ENCODE measurements around the gene GATM. TPM values are rescaled to one million over a fixed set of nuclear protein-coding genes. Genes with fewer than 3 reads are reported as not detected.

Gene GATM
- total RNA-seq, 1 donor from 2014 or later = 21.4 TPM

DNA sequence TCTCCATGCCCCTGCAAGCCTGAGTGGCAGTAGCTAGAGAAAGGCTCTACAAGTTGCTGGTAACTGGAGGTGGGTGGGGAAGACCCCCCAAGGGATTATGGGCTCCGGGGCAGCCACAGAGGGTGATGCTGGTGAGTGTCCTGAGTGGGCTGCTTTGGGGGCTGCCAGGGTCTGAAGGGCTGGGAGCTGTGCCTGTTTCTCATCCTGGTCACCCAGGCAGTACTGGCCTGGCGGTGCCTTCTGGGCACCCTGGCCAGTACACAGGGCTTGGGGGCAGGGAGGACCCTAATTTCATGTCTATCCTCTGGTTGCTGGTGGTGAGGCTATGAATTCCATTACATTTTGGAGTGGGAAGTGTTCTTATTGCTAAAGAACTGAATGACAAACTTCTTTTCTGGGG, 46.1 kb upstream of the GATM start:
- H3K4me3 Mint-ChIP-seq = no peak overlapping the region
- Histone ChIP-seq H4K20me1 (ENCODE audit: low read depth) (no peaks in the 10 kb centered on the region), H3F3A (ENCODE audit: low read depth) (no peaks in the 10 kb centered on the region), H3K4me1 (no peaks in the 10 kb centered on the region), H3K9ac (no peak overlapping the region), H3K4me3 (no peak overlapping the region), H2AFZ (replicated peaks) (no peak overlapping the region), H3K79me2 (ENCODE audit: low read depth) (no peaks in the 10 kb centered on the region), H3K4me2 (no peak overlapping the region), H3K36me3 (no peaks in the 10 kb centered on the region), H3K9me3 (ENCODE audit: low read depth) (no peaks in the 10 kb centered on the region), H3K27ac (no peak overlapping the region), H3K27me3 (peaks cover 16% of the 10 kb centered on the region)
- no peaks in the 10 kb centered on the region for H3K9me3 Mint-ChIP-seq
- H3K27ac Mint-ChIP-seq = no peak overlapping the region
- H3K4me1 Mint-ChIP-seq = no peaks in the 10 kb centered on the region
- no peak for TF ChIP-seq EZH2 (IDR thresholded peaks at IDR 0.05)
- TF ChIP-seq, protein P1, sequence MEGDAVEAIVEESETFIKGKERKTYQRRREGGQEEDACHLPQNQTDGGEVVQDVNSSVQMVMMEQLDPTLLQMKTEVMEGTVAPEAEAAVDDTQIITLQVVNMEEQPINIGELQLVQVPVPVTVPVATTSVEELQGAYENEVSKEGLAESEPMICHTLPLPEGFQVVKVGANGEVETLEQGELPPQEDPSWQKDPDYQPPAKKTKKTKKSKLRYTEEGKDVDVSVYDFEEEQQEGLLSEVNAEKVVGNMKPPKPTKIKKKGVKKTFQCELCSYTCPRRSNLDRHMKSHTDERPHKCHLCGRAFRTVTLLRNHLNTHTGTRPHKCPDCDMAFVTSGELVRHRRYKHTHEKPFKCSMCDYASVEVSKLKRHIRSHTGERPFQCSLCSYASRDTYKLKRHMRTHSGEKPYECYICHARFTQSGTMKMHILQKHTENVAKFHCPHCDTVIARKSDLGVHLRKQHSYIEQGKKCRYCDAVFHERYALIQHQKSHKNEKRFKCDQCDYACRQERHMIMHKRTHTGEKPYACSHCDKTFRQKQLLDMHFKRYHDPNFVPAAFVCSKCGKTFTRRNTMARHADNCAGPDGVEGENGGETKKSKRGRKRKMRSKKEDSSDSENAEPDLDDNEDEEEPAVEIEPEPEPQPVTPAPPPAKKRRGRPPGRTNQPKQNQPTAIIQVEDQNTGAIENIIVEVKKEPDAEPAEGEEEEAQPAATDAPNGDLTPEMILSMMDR (IDR thresholded peaks at IDR 0.05) = no peak
- no peak for TF ChIP-seq EZH2phosphoT487 (IDR thresholded peaks at IDR 0.05)
- no peak for DNase-seq (ENCODE audit: low spot score)
- H3K27me3 Mint-ChIP-seq (ENCODE audit: insufficient read depth, low read depth) = no peaks in the 10 kb centered on the region
- H3K36me3 Mint-ChIP-seq = peaks cover 9% of the 10 kb centered on the region

DNA sequence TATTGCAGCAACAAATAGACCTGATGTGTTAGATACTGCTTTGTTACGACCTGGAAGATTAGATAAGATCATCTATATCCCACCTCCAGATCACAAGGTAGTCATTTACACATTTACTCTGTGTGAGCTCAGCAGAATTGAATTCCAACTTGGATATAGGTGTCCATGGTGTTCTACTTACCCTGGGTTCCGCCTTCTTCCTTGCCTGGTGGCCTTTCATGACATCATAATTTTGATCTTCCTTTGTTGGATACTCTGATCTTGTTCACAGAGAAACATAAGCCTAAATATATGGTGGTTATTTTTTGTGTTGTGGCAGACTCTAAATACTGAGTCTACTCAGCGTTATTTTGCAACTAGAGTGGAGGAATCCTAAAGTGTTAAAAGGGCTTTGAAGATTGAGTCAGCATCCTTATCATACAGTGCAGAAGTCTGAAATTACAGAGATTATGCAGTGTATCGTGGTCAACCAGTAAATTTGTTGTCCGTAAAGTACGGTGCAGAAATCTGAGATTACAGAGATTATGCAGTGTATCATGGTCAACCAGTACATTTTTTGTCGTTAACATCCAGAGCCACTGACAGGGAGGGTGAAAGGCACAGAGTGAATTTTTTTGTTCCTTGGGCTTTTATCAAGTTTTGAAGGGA, 39.1 kb upstream of the GATM start:
- H3K9me3 Mint-ChIP-seq = no peaks in the 10 kb centered on the region
- H3K27me3 ChIP-seq = no peaks in the 10 kb centered on the region
- H3K27ac ChIP-seq = no peak overlapping the region
- H3K4me2 ChIP-seq = no peak overlapping the region
- H3K36me3 ChIP-seq = peaks cover 37% of the 10 kb centered on the region
- DNase-seq (ENCODE audit: low spot score) = no peak
- no peaks in the 10 kb centered on the region for H3K27me3 Mint-ChIP-seq (ENCODE audit: insufficient read depth, low read depth)
- H2AFZ ChIP-seq (replicated peaks) = no peak overlapping the region
- no peaks in the 10 kb centered on the region for H3K4me1 ChIP-seq
- H3K36me3 Mint-ChIP-seq = peaks cover 36% of the 10 kb centered on the region
- no peak overlapping the region for H3K9ac ChIP-seq
- no peak overlapping the region for H3K4me3 ChIP-seq
- no peak overlapping the region for H3K27ac Mint-ChIP-seq
- H3K9me3 ChIP-seq (ENCODE audit: low read depth) = no peaks in the 10 kb centered on the region
- H3F3A ChIP-seq (ENCODE audit: low read depth) = no peaks in the 10 kb centered on the region
- no peaks in the 10 kb centered on the region for H3K4me1 Mint-ChIP-seq
- no peaks in the 10 kb centered on the region for H3K79me2 ChIP-seq (ENCODE audit: low read depth)
- H4K20me1 ChIP-seq (ENCODE audit: low read depth) = peaks cover 16% of the 10 kb centered on the region
- TF ChIP-seq, protein P1 (IDR thresholded peaks at IDR 0.05) = no peak
- TF ChIP-seq EZH2 (IDR thresholded peaks at IDR 0.05) (no peak), EZH2phosphoT487 (IDR thresholded peaks at IDR 0.05) (no peak)
- no peak overlapping the region for H3K4me3 Mint-ChIP-seq

DNA sequence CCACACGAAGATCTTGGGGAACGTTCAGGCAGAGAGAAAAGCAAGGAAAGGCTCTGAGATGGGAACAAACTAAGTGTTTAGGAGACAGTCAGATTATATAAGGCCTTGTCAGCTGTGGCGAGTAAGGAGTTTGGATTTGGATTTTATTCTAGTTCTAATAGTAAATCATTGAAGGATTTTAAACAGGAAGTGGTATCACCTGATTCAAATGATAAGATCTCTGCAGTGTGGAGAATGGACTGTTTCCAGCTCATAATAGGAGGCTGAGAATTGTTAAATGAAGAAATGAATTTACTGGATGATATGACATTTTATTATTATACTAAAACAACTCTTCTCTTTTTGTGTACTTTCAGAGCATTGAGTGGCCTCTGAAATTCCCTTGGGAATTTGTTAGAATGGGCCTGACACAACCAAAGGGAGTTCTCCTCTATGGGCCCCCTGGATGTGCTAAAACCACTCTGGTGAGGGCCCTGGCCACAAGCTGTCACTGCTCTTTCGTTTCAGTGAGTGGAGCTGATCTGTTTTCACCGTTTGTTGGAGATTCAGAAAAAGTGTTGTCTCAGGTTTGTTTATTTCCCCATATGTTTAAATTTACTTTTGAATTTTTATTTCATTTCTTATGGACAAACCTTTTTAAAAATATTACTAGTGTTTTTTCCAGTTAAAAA, 36.0 kb upstream of the GATM start:
- peak overlapping the region; percentile 27 for H3K27ac Mint-ChIP-seq
- no peaks in the 10 kb centered on the region for H3K9me3 ChIP-seq (ENCODE audit: low read depth)
- H3K4me1 ChIP-seq = no peaks in the 10 kb centered on the region
- no peak overlapping the region for H3K4me3 Mint-ChIP-seq
- peaks cover 48% of the 10 kb centered on the region for H3K36me3 ChIP-seq
- H3K27me3 Mint-ChIP-seq (ENCODE audit: insufficient read depth, low read depth) = no peaks in the 10 kb centered on the region
- no peaks in the 10 kb centered on the region for H3F3A ChIP-seq (ENCODE audit: low read depth)
- peaks cover 28% of the 10 kb centered on the region for H3K36me3 Mint-ChIP-seq
- no peak overlapping the region for H3K27ac ChIP-seq
- H2AFZ ChIP-seq (replicated peaks) = no peak overlapping the region
- H3K4me1 Mint-ChIP-seq = no peaks in the 10 kb centered on the region
- no peak overlapping the region for H3K4me3 ChIP-seq
- DNase-seq (ENCODE audit: low spot score) = no peak
- TF ChIP-seq, protein P1 (IDR thresholded peaks at IDR 0.05) = no peak
- no peak for TF ChIP-seq EZH2phosphoT487 (IDR thresholded peaks at IDR 0.05)
- no peak for TF ChIP-seq EZH2 (IDR thresholded peaks at IDR 0.05)
- peaks cover 16% of the 10 kb centered on the region for H4K20me1 ChIP-seq (ENCODE audit: low read depth)
- H3K4me2 ChIP-seq = no peak overlapping the region
- H3K79me2 ChIP-seq (ENCODE audit: low read depth) = no peaks in the 10 kb centered on the region
- no peaks in the 10 kb centered on the region for H3K27me3 ChIP-seq
- H3K9me3 Mint-ChIP-seq = no peaks in the 10 kb centered on the region
- H3K9ac ChIP-seq = no peak overlapping the region
